COLO829 (cell line): ENCODE data around the gene TNFRSF19.
A peak's percentile ranks its signal among the peaks of the same experiment; 100 is the strongest.

Experiments used
- DNase-seq: peaks from one replicate; pipeline ENCODE4 v3.0.0; 2012; ENCODE audit warnings: low spot score

TNFRSF19 gene

DNA sequence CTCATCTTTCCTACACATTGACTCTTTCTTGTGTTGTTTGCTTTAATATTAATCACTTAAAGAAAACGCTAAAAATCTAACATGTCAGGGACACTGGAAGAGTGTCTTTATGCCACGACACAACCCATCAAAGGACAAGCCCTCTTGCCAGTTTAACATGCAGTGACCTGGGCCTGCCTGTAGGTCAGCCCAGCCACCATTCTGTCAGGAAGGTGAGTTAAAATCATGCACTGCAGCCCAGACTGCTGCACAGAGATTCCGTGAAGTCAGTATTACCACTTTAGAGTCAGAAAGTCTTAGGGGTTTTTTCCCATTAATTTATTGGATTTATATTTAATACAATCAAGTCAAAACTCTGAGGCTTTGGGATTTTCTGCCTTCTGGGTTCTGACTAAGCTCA, 58.0 kb downstream of the TNFRSF19 start:
- DNase-seq: no peak

DNA sequence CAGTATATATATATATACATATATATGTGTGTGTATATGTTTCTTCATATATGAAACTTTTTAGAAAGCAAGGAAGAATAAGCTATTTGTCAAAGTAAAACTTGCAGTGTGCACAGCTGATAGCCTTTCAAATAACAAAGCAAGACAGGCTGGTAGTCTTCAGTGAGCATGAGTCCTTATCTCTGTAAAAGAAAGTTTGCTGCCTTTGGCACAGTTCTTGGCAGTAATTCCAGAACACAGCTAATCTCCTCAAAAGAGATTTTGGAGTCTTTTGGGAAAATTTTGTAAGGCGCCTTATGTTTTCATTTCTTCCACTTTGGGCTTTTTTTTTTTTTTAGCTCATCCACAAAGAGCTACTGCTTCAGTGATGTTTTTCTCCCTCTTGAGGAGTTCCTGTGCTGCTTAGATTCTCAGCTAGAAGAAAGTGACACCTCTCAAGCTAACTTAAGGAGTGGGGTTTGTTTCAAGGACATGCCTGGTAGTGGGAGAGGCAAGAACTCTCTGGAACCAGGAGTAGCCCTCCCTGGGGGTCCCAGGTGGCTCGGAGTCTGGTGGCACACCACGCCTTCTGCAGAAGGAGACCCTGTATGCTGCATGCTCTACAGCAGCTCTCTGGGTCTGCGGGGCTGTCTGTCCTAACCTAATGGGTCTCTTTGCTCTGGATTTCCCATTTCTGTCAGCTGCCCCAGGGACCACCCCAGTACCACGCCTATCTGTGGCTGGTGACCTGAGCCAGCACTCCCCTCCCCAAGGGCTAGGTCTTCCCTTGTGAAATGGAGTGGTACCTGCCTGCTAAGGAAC, 58.8 kb downstream of the TNFRSF19 start:
- DNase-seq: no peak

DNA sequence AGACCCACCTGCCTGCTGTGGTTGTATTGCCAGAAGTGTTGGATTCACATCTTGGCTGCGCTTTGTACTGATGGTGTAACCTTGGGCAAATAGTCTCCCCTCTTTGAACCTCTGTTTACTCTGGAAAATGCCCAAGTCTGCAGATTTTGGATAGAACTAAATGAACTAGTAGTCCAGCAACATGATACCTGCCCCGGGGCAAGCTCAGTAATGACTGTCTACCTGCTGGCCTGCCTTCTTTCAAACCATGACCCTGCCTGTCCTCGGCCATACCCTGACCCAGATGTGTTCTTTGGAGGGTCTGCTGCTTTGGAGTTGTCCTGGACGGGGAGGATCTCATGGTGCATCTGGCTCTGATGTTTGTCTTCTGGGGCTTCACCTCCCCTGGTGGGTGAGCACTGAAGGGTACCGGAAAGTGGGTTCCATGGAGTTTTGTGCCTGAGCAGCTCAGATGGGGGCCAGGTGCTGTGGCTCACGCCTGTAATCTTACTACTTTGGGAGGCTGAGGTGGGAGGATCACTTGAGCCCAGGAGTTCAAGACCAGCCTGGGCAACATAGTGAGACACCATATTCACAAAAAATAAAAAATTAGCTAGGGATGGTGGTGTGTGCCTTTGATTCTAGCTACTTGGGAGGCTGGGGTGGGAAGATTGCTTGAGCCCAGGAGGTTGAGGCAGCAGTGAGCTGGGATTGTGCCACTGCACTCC, 59.5 kb downstream of the TNFRSF19 start:
- DNase-seq: no peak

DNA sequence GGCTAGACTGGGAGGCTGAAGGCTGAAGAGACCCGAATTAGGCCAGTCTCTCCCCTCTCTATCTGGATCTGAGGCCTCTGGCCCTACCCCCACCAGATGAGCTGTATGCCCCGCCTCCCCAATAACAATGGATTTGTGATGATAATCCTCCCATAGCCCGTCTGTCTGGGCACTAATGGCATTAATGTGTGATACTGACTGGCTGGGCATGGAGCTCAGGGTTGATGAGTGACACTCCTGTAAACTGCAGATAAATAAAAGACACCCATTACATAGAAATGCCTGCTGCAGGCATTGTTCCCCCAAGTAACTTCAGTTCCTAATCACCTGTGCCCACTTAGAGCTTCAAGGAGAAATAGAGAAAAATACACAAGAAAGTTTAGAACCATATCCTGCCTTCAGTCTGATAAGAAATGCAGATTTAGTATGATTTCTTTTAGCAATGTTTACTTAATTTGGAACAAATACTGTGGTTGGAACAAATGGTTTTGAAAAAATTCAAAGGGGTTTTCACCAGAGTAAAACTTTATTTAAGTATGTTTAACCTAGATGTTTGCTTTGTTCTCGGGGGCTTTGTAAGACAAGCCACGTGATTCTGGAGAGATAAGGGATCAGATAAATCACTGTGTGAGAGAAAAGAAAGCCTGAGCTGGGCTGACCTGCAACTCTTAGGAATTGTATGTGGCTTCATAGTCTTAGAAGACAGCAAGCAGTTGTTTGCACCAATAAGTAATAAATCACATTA, 60.3 kb downstream of the TNFRSF19 start:
- DNase-seq: no peak

DNA sequence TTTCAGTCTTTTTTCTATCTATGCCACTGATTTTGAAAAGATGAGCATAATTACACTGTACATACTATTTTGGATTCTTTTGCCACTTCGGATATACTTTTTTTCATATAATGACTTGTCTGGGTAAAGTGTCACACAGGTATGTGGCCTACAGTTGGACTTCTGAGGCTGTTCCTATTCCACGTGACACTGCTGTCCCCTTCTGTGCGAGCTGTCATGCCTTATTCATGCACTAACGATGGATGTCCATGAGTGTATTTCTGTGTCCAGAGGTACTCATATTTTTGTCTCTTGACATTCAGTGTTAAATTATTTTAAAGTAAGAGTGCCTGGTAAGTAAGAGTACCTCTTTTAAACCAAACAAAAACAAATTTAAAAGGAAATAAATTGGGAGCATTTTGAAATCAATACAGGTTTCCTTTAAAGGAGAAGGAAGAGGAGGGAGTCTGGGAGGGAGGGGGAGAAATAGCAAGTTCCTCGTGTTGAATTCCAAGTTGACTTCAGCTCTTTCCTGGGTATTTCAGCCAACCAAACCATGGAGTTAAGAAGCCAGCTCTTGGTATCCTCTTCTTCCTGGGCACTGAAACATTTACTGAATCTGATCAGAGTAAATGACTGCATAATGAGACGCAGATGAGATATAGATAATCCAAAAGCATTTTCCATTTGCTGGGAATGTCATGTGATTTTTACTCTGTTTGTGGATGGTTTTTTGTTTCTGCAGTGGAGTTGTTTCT, 61.3 kb downstream of the TNFRSF19 start:
- DNase-seq: no peak

DNA sequence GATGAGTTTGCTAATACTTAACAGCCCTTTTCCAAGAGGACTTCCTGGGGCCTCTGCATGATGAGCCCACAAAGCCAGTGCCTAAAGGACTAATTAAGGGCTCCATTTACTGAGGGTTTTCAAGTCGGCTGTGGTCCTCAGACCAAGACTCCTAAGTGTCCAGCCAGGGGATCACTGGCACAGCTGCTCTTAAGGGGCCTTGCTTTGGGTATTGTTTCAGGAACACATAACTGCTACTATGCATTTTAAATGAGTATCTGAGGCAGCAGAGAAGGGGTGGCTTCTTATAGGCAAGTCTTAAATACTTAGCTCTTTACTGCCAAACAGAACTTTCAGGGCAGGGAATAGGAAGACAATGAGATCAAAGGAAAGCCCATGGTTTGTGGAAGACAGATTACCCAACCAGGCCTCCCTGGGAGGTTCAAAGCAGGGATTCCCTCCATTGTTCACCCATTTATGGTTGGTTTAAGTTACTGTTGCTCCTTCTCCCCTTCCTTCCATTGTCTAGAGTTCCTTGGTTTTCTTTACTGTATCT, 61.9 kb downstream of the TNFRSF19 start:
- no peak for DNase-seq

DNA sequence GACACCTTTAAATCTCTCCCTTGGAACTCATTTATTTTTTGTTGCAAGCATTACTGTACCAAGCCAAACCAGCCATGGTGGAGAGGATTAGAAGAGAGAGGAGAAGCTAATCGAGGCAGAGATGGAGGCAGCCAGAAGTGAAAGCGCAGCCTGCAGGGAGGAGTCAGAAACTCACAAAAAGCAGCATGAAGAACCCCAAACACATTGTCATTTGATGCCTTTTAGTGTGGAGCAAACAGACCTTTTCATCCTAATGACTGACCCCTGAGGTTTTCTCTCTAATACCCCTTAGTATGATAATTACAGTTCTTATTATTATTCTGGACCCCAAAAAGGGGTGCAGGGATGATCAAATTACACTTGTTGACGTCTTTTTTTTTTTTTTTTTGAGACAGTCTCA, 62.5 kb downstream of the TNFRSF19 start:
- DNase-seq: no peak

DNA sequence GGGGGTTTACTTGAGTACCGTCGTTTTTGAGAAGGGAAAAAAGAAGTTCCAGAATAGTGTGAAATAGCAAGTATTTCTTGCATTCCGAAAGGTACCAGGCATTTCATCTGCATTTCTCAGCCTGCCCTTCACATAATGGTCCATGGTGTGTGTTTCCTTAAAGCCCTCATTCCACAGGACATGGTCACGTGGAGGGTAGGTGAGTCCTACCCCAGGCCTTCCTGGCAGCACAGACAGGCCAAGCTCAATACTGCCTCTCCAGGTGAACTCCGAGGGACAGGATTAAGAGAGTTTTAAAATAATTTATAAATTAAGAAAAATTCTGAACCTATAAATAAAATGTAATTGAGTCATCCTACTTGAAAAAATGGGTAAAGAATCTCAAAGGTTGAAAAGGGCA, 64.7 kb downstream of the TNFRSF19 start:
- DNase-seq: no peak

DNA sequence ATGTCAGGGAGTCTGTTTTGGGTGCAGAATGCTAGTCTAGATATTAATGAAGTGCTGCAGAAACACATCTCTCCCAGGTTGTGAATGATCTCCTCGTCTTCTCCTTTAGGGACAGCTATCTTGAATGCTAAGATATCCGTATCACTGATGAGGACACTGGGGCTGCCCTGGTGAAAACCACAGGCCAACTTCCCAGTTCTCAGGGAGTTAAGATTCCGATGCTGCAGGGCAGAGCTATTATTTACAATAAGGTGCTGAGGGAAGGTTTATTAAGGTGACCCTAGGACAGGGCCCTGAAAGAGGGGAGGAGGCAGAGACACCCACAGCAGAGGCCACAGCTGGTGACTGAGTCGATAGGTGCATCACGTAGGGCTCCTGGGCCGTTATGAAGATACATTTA, 66.1 kb downstream of the TNFRSF19 start:
- DNase-seq: no peak

DNA sequence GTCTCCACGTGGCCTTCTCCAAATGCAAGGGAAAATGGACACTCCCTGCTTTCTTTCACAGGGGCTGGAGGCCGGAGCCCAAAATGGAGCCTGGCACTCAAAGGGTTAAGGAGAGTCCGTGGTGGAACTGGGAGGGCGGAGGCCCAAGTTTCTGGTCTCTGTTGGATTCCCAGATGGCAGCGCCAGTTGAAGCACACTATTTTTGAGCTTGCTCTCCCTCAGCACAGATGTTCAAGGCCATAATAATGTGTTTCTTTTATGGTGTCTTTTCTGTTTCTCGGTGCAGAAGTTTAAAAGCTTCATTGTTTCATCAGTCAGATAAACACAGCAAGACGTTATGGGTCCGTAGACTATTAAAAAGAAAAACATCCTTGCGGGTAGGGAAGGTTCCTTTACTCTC, 67.6 kb downstream of the TNFRSF19 start:
- DNase-seq: peak; percentile 37

DNA sequence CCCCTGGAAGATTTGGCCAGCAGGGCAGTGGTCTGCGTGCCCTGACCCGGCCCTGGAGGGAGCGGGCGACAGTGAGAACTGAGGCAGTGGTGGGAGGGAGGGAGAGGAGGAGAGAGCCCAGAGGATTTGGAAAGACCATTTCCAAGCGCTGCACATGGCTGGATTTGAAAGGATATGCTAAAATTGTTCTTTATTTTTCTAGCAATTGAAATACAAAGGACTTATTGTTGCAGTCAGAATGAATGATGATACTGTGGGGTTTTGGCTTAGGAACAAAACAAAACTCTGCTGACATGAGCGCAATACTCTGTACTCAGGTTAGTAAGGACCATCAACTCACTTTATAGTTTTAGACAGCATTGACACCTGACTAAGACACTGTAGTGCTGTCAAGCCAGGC, 69.5 kb downstream of the TNFRSF19 start:
- DNase-seq: peak; percentile 88

DNA sequence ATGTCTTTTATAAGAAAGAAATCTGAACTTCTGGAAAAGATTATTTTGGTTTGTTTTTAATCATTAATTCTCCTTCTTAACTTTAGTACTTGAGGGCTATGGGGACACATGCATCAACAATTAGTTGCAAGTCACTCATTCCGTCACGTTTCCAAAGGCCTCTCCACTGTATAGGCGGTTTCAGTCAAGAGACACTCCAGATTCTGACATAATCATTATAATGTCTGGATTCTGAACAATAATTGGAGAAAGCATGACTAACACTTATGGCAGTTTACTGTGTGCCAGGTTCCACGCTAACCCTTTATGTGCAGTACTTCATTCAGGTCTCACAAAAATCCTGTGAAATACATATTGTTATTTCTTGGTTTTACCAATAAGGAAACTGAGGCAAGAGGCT, 71.9 kb downstream of the TNFRSF19 start:
- DNase-seq: no peak

DNA sequence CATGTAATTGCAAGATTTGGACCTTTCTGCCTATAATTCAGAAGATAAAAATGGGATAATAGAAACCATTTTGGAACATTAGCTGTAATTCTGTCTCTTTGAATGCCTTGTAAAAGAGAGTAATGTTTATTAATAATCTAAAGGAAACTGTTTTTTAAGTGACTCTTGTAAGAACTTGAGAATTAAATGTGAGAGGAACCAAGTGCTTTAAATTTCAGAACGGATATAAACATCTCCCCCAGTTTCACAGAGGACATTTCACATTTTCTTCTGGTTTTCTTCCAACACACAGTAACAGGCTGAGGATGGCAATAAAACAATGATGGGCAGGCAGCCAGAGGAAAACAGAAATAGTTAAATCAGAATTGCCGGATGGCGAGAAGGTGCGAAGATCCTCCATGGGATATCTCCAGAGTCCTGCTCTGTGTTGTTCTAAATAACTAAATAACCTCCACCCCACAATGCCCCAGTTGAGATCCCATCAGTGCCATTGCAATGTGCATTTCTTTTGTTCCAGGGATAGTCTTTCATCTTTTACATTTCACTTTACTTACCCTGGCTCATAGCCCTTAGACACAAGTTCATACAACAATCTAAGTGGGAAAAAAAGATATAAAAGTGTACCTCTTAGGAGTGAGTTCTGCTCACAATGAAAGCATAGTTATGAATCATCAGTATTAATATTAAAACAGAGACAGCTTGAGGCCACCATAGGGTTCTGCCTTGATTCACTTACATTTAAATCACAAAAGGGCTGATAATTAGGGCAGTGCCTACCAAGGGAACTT, 73.3 kb downstream of the TNFRSF19 start:
- no peak for DNase-seq

DNA sequence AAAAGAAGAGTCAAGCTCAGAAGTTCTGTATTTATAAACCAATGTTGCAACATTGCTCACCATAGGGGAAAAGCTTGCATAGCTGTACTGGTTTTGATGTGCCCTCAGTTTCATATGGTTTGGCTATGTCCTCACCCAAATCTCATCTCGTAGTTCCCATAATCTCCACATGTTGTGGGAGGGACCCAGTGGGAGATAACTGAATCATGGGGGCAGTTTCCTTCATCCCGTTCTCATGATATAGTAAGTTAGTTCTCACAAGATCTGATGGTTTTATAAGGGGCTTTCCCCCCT, 73.9 kb downstream of the TNFRSF19 start:
- DNase-seq: no peak

DNA sequence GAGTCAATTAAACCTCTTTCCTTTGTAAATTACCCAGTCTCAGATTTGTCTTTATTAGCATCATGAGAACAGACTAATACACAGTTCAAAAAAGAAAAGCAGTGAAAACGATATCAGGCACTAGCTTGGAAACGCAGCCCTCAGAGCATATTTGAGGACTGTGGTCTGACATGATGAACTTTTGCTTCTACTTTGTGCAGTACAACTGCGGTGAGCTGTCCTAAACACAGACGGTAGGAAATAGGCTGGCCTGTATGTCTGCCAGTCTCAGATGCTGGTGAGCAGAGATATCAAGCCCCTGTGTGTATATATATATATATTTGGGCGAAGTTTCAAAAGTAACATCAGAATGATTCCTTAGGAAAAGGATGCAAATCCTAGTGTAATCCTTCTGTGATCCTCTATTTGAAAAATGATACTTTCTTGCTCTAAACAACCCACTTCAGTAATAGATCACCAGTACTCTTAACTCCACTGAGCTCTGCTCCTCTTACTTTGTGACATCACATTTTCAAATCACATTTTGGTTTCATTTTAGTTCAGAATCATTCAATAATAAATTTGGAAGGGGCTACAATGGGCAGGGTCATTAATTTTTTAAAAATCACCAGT, 74.4 kb downstream of the TNFRSF19 start:
- no peak for DNase-seq

DNA sequence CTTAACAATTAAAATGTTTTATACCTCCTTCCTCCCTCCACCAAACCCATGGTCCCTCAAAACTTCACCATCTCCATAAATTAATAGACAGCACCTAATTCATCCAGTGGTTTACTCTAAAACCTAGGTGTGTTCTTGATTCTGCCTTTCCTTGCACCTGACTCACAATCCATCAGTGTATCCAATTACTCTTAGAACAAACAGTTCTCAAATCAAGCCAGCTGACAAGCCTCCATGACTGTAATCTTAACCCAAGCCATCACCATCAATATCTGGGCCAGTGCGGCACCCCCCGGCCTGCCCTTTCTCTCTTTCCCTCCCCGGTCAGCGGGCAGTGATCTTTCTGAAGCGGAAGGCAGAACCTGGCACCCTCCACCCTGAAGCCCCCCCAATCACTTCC, 75.6 kb downstream of the TNFRSF19 start:
- DNase-seq: no peak

DNA sequence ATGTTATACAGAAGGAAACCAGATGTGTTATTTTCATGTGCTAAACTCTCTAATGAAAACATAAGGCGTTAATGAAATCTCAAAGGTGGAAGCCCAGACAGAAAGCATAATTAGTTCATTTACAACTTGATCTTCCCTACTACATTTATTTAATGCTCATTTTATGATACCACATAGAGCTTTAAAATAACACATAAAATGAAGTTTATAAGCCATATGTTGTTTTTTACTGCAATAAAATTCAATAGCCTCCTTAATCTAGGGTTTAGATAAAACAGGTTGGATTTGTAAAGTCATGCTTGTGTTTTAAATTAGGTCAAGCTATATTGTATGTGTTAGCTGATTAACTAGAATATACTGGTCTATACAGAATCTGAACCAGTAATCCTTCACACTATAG, 81.2 kb downstream of the TNFRSF19 start:
- no peak for DNase-seq

DNA sequence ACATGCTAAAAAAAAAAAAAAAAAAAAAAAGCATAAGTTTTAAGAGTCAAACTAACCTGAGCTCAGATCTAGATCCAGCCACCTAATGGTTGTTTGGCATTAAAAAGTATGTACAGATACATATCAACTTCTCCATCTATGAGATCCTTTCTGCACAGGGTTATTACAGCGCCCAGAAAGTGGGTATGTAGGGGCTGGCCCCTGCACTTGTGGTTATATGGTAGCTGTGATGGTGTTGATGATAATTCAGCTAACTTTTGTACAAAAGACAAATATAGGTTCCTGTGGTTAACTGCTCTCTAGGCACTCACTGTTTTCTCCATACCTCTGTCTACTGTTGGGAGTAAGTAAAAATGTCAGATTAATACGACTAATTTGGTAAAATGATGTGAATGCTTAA, 81.7 kb downstream of the TNFRSF19 start:
- DNase-seq: no peak

DNA sequence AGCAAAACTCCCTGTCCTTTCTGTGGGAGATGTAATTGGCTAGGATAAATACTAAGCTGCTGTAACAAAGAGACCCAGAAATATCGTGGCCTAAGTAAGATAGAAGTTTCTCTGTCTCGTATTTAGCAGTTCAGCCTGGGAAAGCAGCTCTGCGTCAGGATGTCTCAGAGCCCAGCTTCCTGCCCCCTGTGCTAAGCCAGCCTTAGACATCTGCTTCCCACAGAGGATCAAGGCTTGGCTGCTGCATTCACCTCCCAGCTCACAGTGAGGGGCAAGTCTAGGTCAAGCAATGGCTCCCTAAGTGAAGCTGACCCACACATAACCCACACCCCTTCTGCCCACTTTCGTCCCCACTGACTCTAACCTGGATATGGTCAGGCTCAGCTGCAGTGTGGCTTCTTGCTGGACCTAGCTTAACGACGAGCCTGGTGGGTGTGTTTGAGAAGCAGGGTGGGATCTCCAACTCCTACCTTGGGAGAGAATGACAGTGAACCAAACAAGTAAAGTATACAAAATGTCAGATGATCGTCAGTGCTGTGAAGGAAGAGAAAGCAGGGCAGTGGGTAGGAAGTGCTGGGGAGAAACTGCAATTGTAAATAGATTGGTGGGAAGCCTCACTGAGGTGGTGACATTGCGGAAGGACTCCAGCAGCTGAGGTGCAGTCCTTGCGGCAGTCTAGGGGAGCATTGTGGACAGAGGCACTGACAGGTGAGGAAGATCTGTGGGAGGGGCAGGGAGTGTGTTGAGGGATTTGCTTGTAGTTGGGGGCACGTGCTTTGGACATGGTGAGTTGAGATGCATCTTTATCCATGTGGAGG, 82.9 kb downstream of the TNFRSF19 start:
- no peak for DNase-seq
